Neuronal stem cell (in vitro differentiated cells): ENCODE data around the gene UBAC2.

Experiments used
- DNase-seq: peaks from one replicate; pipeline ENCODE4 v3.0.0-alpha.2; 2013; ENCODE audit warnings: low spot score
- H2AFZ ChIP-seq: one replicate; pipeline ENCODE4 v1.6.1; 2013; ENCODE audit warnings: mild to moderate bottlenecking, low read length, inconsistent platforms
- H2AK5ac ChIP-seq: 2 replicates; pipeline ENCODE4 v1.6.1; 2013; ENCODE audit warnings: low read depth, mild to moderate bottlenecking, inconsistent platforms, low read length, moderate library complexity, mixed read lengths
- H2BK120ac ChIP-seq: 2 replicates; pipeline ENCODE4 v1.6.1; 2013; ENCODE audit warnings: low read depth, mild to moderate bottlenecking, inconsistent platforms, low read length, moderate library complexity, mixed read lengths
- H2BK12ac ChIP-seq: one replicate; pipeline ENCODE4 v1.6.1; 2013; ENCODE audit warnings: low read length, inconsistent platforms
- H2BK15ac ChIP-seq: 2 replicates; pipeline ENCODE4 v1.6.1; 2013; ENCODE audit warnings: mild to moderate bottlenecking, low read length, inconsistent platforms, mixed read lengths
- H2BK5ac ChIP-seq: one replicate; pipeline ENCODE4 v1.6.1; 2013; ENCODE audit warnings: inconsistent platforms, mild to moderate bottlenecking, low read length, moderate library complexity
- H3K14ac ChIP-seq: one replicate; pipeline ENCODE4 v1.6.1; 2013; ENCODE audit warnings: low read length, inconsistent platforms
- H3K18ac ChIP-seq: 2 replicates; pipeline ENCODE4 v1.6.1; 2013; ENCODE audit warnings: low read length, inconsistent platforms
- H3K23ac ChIP-seq: 2 replicates; pipeline ENCODE4 v1.6.1; 2013; ENCODE audit warnings: low read depth, mild to moderate bottlenecking, mixed read lengths, low read length, inconsistent platforms; ENCODE audit not compliant: poor library complexity
- H3K27ac ChIP-seq: replicated peaks from 3 replicates; pipeline ENCODE4 v1.5.1; 2013; ENCODE audit warnings: low read length, inconsistent platforms
- H3K27me3 ChIP-seq, 3 experiments: 2 replicates each; pipeline ENCODE4 v1.6.1; 2013; ENCODE audit warnings: low read length in 3 of 3, mild to moderate bottlenecking in 2 of 3, inconsistent platforms in 1 of 3, low read depth in 1 of 3, mixed read lengths in 1 of 3, moderate library complexity in 1 of 3; ENCODE audit not compliant: control insufficient read depth in 3 of 3, insufficient read depth in 3 of 3
- H3K36me3 ChIP-seq, 2 donors: replicated peaks in 1 of 2; 2 replicates each; pipeline ENCODE4 v1.6.1; 2013; ENCODE audit warnings: low read length in 2 of 2; ENCODE audit not compliant: control insufficient read depth in 2 of 2, insufficient read depth in 2 of 2
- H3K4ac ChIP-seq: 2 replicates; pipeline ENCODE4 v1.6.1; 2013; ENCODE audit warnings: inconsistent platforms, mild to moderate bottlenecking, low read length, moderate library complexity
- H3K4me1 ChIP-seq, 2 donors: 1 replicate in 1 of 2; 2 replicates in 1 of 2; pipeline ENCODE4 v1.6.1; 2013; ENCODE audit warnings: low read length in 2 of 2, low read depth in 1 of 2; ENCODE audit not compliant: control insufficient read depth in 2 of 2, insufficient read depth in 1 of 2
- H3K4me2 ChIP-seq: one replicate; pipeline ENCODE4 v1.6.1; 2013; ENCODE audit warnings: mild to moderate bottlenecking, low read length, inconsistent platforms; ENCODE audit not compliant: insufficient read depth, poor library complexity, severe bottlenecking
- H3K4me3 ChIP-seq, 2 donors: 2 replicates each; pipeline ENCODE4 v1.5.1; 2013; ENCODE audit warnings: low read length in 2 of 2, mild to moderate bottlenecking in 2 of 2, inconsistent platforms in 1 of 2, moderate library complexity in 1 of 2
- H3K79me1 ChIP-seq: one replicate; pipeline ENCODE4 v1.6.1; 2013; ENCODE audit warnings: low read depth, mild to moderate bottlenecking, inconsistent platforms, low read length, moderate library complexity
- H3K9ac ChIP-seq: one replicate; pipeline ENCODE4 v1.6.1; 2013; ENCODE audit warnings: mild to moderate bottlenecking, low read depth, low read length, inconsistent platforms; ENCODE audit not compliant: poor library complexity
- H3K9me3 ChIP-seq, 2 donors: replicated peaks in 1 of 2; 2 replicates each; pipeline versions ENCODE3 to v1.6.1; 2013; ENCODE audit warnings: low read length in 2 of 2, mild to moderate bottlenecking in 2 of 2, inconsistent platforms in 1 of 2, low read depth in 1 of 2, mixed read lengths in 1 of 2, moderate library complexity in 1 of 2; ENCODE audit not compliant: control insufficient read depth in 2 of 2, insufficient read depth in 1 of 2
- H4K8ac ChIP-seq: one replicate; pipeline ENCODE4 v1.6.1; 2013; ENCODE audit warnings: low read depth, mild to moderate bottlenecking, inconsistent platforms, low read length, moderate library complexity
- H4K91ac ChIP-seq: one replicate; pipeline ENCODE4 v1.6.1; 2013; ENCODE audit warnings: low read length, low read depth, mild to moderate bottlenecking, inconsistent platforms; ENCODE audit not compliant: poor library complexity
- WGBS, 2 donors: extraction: QIAGEN DNeasy Blood & Tissue Kit; methylation state at CpG; one replicate each; pipeline ENCODE4 v1.1.7; 2013; ENCODE audit warnings: missing lambda C conversion rate in 2 of 2, mixed read lengths in 1 of 2; ENCODE audit not compliant: insufficient read length in 2 of 2, insufficient replicate concordance in 1 of 2; ENCODE audit errors: extremely low coverage in 2 of 2; 5-methylcytosine and 5-hydroxymethylcytosine counted together

UBAC2 gene

GRCh38 chr13:99160415-99160814, 40.2 kb upstream of the UBAC2 start:
- no peak for DNase-seq
- peaks cover 0 to 7% (median 0%) of the 10 kb centered on the region in 3 experiments for H3K27me3 ChIP-seq
- no peak overlapping the region for H2BK15ac ChIP-seq
- peaks cover 0 to 2% of the 10 kb centered on the region in 2 donors for H3K4me1 ChIP-seq
- no peak overlapping the region for H4K91ac ChIP-seq
- no peak overlapping the region for H3K9ac ChIP-seq
- no peak overlapping the region for H2AK5ac ChIP-seq
- no peaks in the 10 kb centered on the region for H3K36me3 ChIP-seq
- H3K23ac ChIP-seq: no peak overlapping the region
- no peak overlapping the region for H3K4me2 ChIP-seq
- no peak overlapping the region for H3K4ac ChIP-seq
- no peak overlapping the region for H2AFZ ChIP-seq
- no peak overlapping the region for H2BK120ac ChIP-seq
- no peak overlapping the region for H3K27ac ChIP-seq
- no CpG with 5 or more reads among the region's 4 CpGs for WGBS, 2 donors
- no peak overlapping the region for H3K14ac ChIP-seq
- H3K79me1 ChIP-seq: no peaks in the 10 kb centered on the region
- H2BK12ac ChIP-seq: no peak overlapping the region
- no peak overlapping the region for H3K4me3 ChIP-seq
- no peak overlapping the region for H2BK5ac ChIP-seq
- H3K18ac ChIP-seq: no peak overlapping the region
- no peak overlapping the region for H4K8ac ChIP-seq
- H3K9me3 ChIP-seq: no peaks in the 10 kb centered on the region

DNA sequence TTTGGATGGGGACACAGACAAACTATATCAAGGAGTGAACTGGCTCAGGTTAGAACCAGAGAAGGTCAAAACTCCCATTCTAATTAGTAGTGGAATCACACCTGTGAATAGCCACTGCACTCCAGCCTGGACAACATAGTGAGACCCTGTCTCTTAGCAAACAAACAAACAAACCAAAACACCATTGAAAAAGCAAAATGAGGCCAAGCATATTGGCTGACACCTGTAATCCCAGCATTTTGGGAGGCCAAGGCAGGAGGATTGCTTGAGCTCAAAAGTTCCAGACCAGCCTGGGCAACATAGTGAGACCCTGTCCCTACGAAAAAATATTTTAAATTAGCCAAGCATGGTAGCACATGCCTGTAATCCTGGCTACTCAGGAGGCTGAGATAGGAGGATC, 39.1 kb upstream of the UBAC2 start:
- H3K4me2 ChIP-seq: no peak overlapping the region
- no peak overlapping the region for H3K18ac ChIP-seq
- no CpG with 5 or more reads among the region's 1 CpG for WGBS, 2 donors
- no peak overlapping the region for H2BK120ac ChIP-seq
- no peak overlapping the region for H3K27ac ChIP-seq
- peaks cover 0 to 2% of the 10 kb centered on the region in 2 donors for H3K4me1 ChIP-seq
- no peak overlapping the region for H2BK12ac ChIP-seq
- H3K4ac ChIP-seq: no peak overlapping the region
- no peak overlapping the region for H3K23ac ChIP-seq
- peaks cover 0 to 7% (median 0%) of the 10 kb centered on the region in 3 experiments for H3K27me3 ChIP-seq
- no peak overlapping the region for H4K8ac ChIP-seq
- no peak overlapping the region for H4K91ac ChIP-seq
- H2BK15ac ChIP-seq: no peak overlapping the region
- no peaks in the 10 kb centered on the region for H3K36me3 ChIP-seq
- no peak for DNase-seq
- H2AFZ ChIP-seq: no peak overlapping the region
- no peak overlapping the region for H2BK5ac ChIP-seq
- H2AK5ac ChIP-seq: no peak overlapping the region
- H3K9me3 ChIP-seq: no peaks in the 10 kb centered on the region
- H3K9ac ChIP-seq: no peak overlapping the region
- H3K14ac ChIP-seq: no peak overlapping the region
- H3K4me3 ChIP-seq: no peak overlapping the region
- H3K79me1 ChIP-seq: no peaks in the 10 kb centered on the region

GRCh38 chr13:99162567-99163361, 37.9 kb upstream of the UBAC2 start:
- no peaks in the 10 kb centered on the region for H3K9me3 ChIP-seq
- no peak overlapping the region for H2BK5ac ChIP-seq
- H2AFZ ChIP-seq: no peak overlapping the region
- no CpG with 5 or more reads among the region's 13 CpGs for WGBS, 2 donors
- H2AK5ac ChIP-seq: no peak overlapping the region
- no peak for DNase-seq
- H3K27me3 ChIP-seq: peaks cover 0 to 7% (median 0%) of the 10 kb centered on the region in 3 experiments
- no peak overlapping the region for H3K23ac ChIP-seq
- no peak overlapping the region for H4K8ac ChIP-seq
- H3K18ac ChIP-seq: no peak overlapping the region
- no peak overlapping the region for H3K27ac ChIP-seq
- no peak overlapping the region for H3K4ac ChIP-seq
- H3K14ac ChIP-seq: no peak overlapping the region
- H3K36me3 ChIP-seq: no peaks in the 10 kb centered on the region
- no peak overlapping the region for H2BK15ac ChIP-seq
- no peak overlapping the region for H3K4me2 ChIP-seq
- no peak overlapping the region for H2BK120ac ChIP-seq
- H4K91ac ChIP-seq: no peak overlapping the region
- no peak overlapping the region for H2BK12ac ChIP-seq
- H3K79me1 ChIP-seq: no peaks in the 10 kb centered on the region
- H3K4me1 ChIP-seq: peaks cover 0 to 2% of the 10 kb centered on the region in 2 donors
- H3K4me3 ChIP-seq: no peak overlapping the region
- no peak overlapping the region for H3K9ac ChIP-seq

DNA sequence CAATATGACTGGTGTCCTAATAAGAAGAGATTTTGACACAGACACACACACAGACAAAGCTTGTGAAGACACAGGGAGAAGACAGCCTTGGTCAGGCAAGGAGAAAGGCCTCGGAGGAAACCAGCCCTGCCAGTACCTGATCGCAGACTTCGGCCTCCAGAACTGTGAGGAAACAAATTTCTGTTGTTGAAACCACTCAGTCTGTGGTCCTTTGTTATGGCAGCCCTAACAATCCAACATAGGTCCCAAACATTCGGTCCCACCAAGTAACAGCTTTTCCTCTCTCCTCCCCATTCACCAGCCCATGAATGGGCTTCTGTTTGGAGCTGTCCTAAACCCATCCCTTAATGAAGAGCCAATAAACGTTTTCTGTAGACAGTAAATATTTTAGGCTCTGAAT, 36.4 kb upstream of the UBAC2 start:
- Histone ChIP-seq H2BK120ac (no peak overlapping the region), H2AFZ (no peak overlapping the region), H3K23ac (no peak overlapping the region), H3K36me3 (no peaks in the 10 kb centered on the region), H3K4me1 (peaks cover 0 to 2% of the 10 kb centered on the region in 2 donors), H3K4me2 (no peak overlapping the region), H3K9me3 (no peaks in the 10 kb centered on the region), H2BK5ac (no peak overlapping the region), H2AK5ac (no peak overlapping the region), H2BK12ac (no peak overlapping the region), H3K14ac (no peak overlapping the region), H2BK15ac (no peak overlapping the region), H4K8ac (no peak overlapping the region), H3K4ac (no peak overlapping the region), H3K79me1 (no peaks in the 10 kb centered on the region), H4K91ac (no peak overlapping the region), H3K4me3 (no peak overlapping the region), H3K27ac (no peak overlapping the region), H3K27me3 (peaks cover 0 to 2% (median 0%) of the 10 kb centered on the region in 3 experiments), H3K18ac (no peak overlapping the region), H3K9ac (no peak overlapping the region)
- WGBS, 2 donors: no CpG with 5 or more reads among the region's 5 CpGs
- DNase-seq: no peak
